Measurements from ENCODE around the gene NCK1.

The NCK1 gene

DNA sequence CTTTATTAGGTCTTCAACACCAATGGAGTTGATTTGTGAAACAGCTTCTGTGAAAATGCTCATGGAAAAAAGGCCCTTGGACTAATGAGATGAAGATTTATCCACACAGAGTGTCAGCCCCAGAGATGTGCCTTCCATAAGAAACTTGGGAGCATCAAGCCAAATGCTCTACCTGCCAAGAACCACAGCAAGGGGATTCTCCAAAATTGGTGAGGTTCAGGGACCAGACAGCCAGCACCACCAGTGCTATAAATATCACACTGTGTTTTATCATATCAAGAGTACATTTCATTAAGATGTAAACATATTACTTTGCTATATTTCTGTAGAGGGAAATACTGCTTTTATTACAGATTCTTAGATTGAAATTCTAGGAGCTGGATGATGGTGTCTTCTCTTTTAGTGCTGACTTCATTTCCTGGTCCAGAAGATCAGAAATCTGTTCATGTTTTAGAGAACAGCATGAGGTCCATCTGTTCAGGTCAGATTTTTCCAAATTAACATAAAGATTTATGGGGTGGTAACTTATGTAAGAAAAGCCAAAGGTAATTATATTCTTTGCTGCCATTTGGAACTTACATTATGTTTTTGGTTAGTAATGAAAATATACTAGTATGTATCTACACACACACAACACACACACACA is 25.4 kb upstream of the NCK1 start:
- Histone ChIP-seq H3K4me3 (ENCODE audit: low read depth, low read length) (no peak overlapping the region), H3K4me1 (ENCODE audit: control insufficient read depth, insufficient read depth, low read length) (peaks cover 16% of the 10 kb centered on the region), H3K27ac (ENCODE audit: low read depth, low read length) (no peak overlapping the region), H3K9me3 (ENCODE audit: control insufficient read depth, insufficient read depth, low read length) (no peaks in the 10 kb centered on the region), H3K27me3 (ENCODE audit: control insufficient read depth, insufficient read depth, low read length) (no peaks in the 10 kb centered on the region), H3K9ac (ENCODE audit: low read depth, low read length) (no peak overlapping the region), H3K36me3 (ENCODE audit: control insufficient read depth, insufficient read depth, low read length) (peaks cover 15% of the 10 kb centered on the region)

GRCh38 chr3:136838641-136839555 is 23.1 kb upstream of the NCK1 start:
- H3K9me3 ChIP-seq (ENCODE audit: control insufficient read depth, insufficient read depth, low read length) = no peaks in the 10 kb centered on the region
- peak overlapping the region; percentile 40 for H3K27ac ChIP-seq (ENCODE audit: low read depth, low read length)
- H3K4me3 ChIP-seq (ENCODE audit: low read depth, low read length) = no peak overlapping the region
- H3K36me3 ChIP-seq (ENCODE audit: control insufficient read depth, insufficient read depth, low read length) = peaks cover 22% of the 10 kb centered on the region
- H3K4me1 ChIP-seq (ENCODE audit: control insufficient read depth, insufficient read depth, low read length) = peaks cover 20% of the 10 kb centered on the region
- no peaks in the 10 kb centered on the region for H3K27me3 ChIP-seq (ENCODE audit: control insufficient read depth, insufficient read depth, low read length)
- H3K9ac ChIP-seq (ENCODE audit: low read depth, low read length) = no peak overlapping the region

- H3K27ac ChIP-seq (ENCODE audit: low read depth, low read length) = peak overlapping the region; percentile 40
- peaks cover 22% of the 10 kb centered on the region for H3K36me3 ChIP-seq (ENCODE audit: control insufficient read depth, insufficient read depth, low read length)
- H3K9me3 ChIP-seq (ENCODE audit: control insufficient read depth, insufficient read depth, low read length) = no peaks in the 10 kb centered on the region
- no peaks in the 10 kb centered on the region for H3K27me3 ChIP-seq (ENCODE audit: control insufficient read depth, insufficient read depth, low read length)
- no peak overlapping the region for H3K9ac ChIP-seq (ENCODE audit: low read depth, low read length)
- H3K4me1 ChIP-seq (ENCODE audit: control insufficient read depth, insufficient read depth, low read length) = peaks cover 20% of the 10 kb centered on the region
- no peak overlapping the region for H3K4me3 ChIP-seq (ENCODE audit: low read depth, low read length)
Measured at GRCh38 chr3:136839556-136839931, 22.5 kb upstream of the NCK1 start.

DNA sequence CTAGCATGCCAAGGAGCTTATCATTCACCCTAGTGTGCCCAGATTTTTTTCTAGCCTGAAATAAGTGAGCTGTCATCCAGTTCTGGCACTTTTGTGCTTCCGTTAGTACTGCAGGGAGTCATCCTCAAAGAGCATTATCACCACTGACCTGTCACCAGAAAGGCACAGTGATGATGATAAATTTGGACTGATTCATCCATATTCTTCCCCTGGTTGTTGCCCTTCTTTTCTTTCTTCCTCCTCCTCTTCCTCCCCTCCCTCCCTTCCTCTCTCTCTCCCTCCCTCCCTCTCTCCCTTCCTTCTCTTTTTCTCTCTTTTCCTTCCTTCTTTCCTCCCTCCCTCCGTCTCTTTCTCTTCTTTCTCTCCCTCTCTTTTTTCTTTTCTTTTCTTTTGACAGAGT is 21.8 kb upstream of the NCK1 start:
- H3K9ac ChIP-seq (ENCODE audit: low read depth, low read length) = no peak overlapping the region
- no peak overlapping the region for H3K27ac ChIP-seq (ENCODE audit: low read depth, low read length)
- no peak overlapping the region for H3K4me3 ChIP-seq (ENCODE audit: low read depth, low read length)
- H3K4me1 ChIP-seq (ENCODE audit: control insufficient read depth, insufficient read depth, low read length) = peaks cover 20% of the 10 kb centered on the region
- peaks cover 26% of the 10 kb centered on the region for H3K36me3 ChIP-seq (ENCODE audit: control insufficient read depth, insufficient read depth, low read length)
- no peaks in the 10 kb centered on the region for H3K27me3 ChIP-seq (ENCODE audit: control insufficient read depth, insufficient read depth, low read length)
- H3K9me3 ChIP-seq (ENCODE audit: control insufficient read depth, insufficient read depth, low read length) = no peaks in the 10 kb centered on the region

DNA sequence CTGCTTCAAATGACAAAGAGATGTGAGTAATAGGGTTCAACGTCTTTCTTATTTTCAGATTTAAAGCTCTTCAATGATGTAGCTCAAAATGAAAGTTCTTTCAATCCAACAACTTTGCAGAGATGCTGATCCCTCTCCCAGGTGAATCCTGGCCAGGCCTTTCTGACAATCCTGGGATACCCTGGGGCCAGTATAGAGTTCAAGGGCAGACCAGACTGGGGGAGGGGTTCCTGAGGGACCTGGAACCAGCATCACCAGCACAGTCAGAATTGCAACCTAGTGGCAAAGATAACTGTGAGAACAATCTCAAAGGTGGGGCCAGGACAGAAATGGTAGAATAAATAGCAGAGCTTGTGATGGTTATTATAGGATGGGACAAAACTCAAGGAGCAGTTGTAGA is 19.7 kb upstream of the NCK1 start:
- H3K36me3 ChIP-seq (ENCODE audit: control insufficient read depth, insufficient read depth, low read length) = peaks cover 30% of the 10 kb centered on the region
- H3K4me3 ChIP-seq (ENCODE audit: low read depth, low read length) = no peak overlapping the region
- H3K9me3 ChIP-seq (ENCODE audit: control insufficient read depth, insufficient read depth, low read length) = no peaks in the 10 kb centered on the region
- peaks cover 20% of the 10 kb centered on the region for H3K4me1 ChIP-seq (ENCODE audit: control insufficient read depth, insufficient read depth, low read length)
- H3K27ac ChIP-seq (ENCODE audit: low read depth, low read length) = no peak overlapping the region
- no peak overlapping the region for H3K9ac ChIP-seq (ENCODE audit: low read depth, low read length)
- H3K27me3 ChIP-seq (ENCODE audit: control insufficient read depth, insufficient read depth, low read length) = no peaks in the 10 kb centered on the region

DNA sequence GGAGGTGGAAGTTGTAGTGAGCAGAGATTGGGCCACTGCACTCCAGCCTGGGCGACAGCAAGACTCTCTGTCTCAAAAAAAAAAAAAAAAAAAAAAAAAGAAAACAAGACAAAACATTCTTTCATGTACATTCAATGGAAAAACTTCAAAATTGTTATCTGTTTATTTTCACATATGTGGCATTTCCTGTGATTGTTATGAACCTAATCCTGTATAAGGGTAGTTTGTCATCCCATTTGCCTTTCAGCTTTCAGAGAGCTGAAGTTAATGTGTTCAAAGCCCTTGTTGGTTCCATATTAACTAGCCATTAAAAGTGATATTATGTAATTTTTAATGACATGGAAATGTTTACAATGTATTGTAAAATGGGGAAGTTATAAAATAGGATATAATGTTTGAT is 17.3 kb upstream of the NCK1 start:
- Histone ChIP-seq H3K4me3 (ENCODE audit: low read depth, low read length) (no peak overlapping the region), H3K27ac (ENCODE audit: low read depth, low read length) (no peak overlapping the region), H3K9ac (ENCODE audit: low read depth, low read length) (no peak overlapping the region), H3K9me3 (ENCODE audit: control insufficient read depth, insufficient read depth, low read length) (no peaks in the 10 kb centered on the region), H3K27me3 (ENCODE audit: control insufficient read depth, insufficient read depth, low read length) (no peaks in the 10 kb centered on the region), H3K4me1 (ENCODE audit: control insufficient read depth, insufficient read depth, low read length) (peaks cover 4% of the 10 kb centered on the region), H3K36me3 (ENCODE audit: control insufficient read depth, insufficient read depth, low read length) (peaks cover 23% of the 10 kb centered on the region; the same call in 1 of the 2 replicates)

DNA sequence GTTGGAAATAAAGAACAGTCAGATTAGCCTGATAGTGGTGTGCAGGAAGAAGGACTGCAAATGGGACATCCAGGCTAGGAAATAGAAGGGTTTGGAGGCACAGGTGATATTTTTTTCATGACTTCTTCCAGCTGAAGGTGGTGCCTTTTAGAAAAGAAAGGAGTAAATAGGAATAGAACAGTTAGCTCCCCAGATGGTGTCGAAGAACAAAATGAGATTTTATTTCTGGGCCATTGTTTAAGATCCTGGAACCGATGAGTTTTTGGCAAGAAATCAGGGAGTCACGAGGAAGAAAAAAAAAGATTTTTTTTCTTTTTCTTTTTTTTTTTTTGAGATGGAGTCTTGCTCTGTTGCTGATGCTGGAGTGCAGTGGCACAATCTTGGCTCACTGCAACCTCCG is 9.8 kb upstream of the NCK1 start:
- no peak overlapping the region for H3K9ac ChIP-seq (ENCODE audit: low read depth, low read length)
- 0 out of 2 replicates have a peak, but pooled peaks cover 2% of the 10 kb centered on the region for H3K4me1 ChIP-seq (ENCODE audit: control insufficient read depth, insufficient read depth, low read length)
- H3K9me3 ChIP-seq (ENCODE audit: control insufficient read depth, insufficient read depth, low read length) = no peaks in the 10 kb centered on the region
- no peak overlapping the region for H3K27ac ChIP-seq (ENCODE audit: low read depth, low read length)
- no peaks in the 10 kb centered on the region for H3K27me3 ChIP-seq (ENCODE audit: control insufficient read depth, insufficient read depth, low read length)
- no peak overlapping the region for H3K4me3 ChIP-seq (ENCODE audit: low read depth, low read length)
- H3K36me3 ChIP-seq (ENCODE audit: control insufficient read depth, insufficient read depth, low read length) = peaks cover 11% of the 10 kb centered on the region

GRCh38 chr3:136856665-136857064 is 5.3 kb upstream of the NCK1 start:
- no peak overlapping the region for H3K4me3 ChIP-seq (ENCODE audit: low read depth, low read length)
- H3K36me3 ChIP-seq (ENCODE audit: control insufficient read depth, insufficient read depth, low read length) = peaks cover 11% of the 10 kb centered on the region
- no peak overlapping the region for H3K9ac ChIP-seq (ENCODE audit: low read depth, low read length)
- H3K27ac ChIP-seq (ENCODE audit: low read depth, low read length) = no peak overlapping the region
- H3K27me3 ChIP-seq (ENCODE audit: control insufficient read depth, insufficient read depth, low read length) = no peaks in the 10 kb centered on the region
- peaks cover 17% of the 10 kb centered on the region for H3K4me1 ChIP-seq (ENCODE audit: control insufficient read depth, insufficient read depth, low read length)
- H3K9me3 ChIP-seq (ENCODE audit: control insufficient read depth, insufficient read depth, low read length) = no peaks in the 10 kb centered on the region

- Histone ChIP-seq H3K9ac (ENCODE audit: low read depth, low read length) (no peak overlapping the region), H3K9me3 (ENCODE audit: control insufficient read depth, insufficient read depth, low read length) (no peaks in the 10 kb centered on the region), H3K27me3 (ENCODE audit: control insufficient read depth, insufficient read depth, low read length) (no peaks in the 10 kb centered on the region), H3K4me1 (ENCODE audit: control insufficient read depth, insufficient read depth, low read length) (peaks cover 17% of the 10 kb centered on the region), H3K27ac (ENCODE audit: low read depth, low read length) (no peak overlapping the region), H3K4me3 (ENCODE audit: low read depth, low read length) (no peak overlapping the region), H3K36me3 (ENCODE audit: control insufficient read depth, insufficient read depth, low read length) (peaks cover 11% of the 10 kb centered on the region)
Measured at GRCh38 chr3:136858381-136858780, 3.6 kb upstream of the NCK1 start.

GRCh38 chr3:136860541-136860940 is 1.5 kb upstream of the NCK1 start:
- Histone ChIP-seq H3K36me3 (ENCODE audit: control insufficient read depth, insufficient read depth, low read length) (0 out of 2 replicates have a peak, but pooled peaks cover 4% of the 10 kb centered on the region), H3K27me3 (ENCODE audit: control insufficient read depth, insufficient read depth, low read length) (no peaks in the 10 kb centered on the region), H3K4me3 (ENCODE audit: low read depth, low read length) (peak overlapping the region; percentile 72), H3K4me1 (ENCODE audit: control insufficient read depth, insufficient read depth, low read length) (peaks cover 18% of the 10 kb centered on the region), H3K27ac (ENCODE audit: low read depth, low read length) (peak overlapping the region; percentile 76), H3K9me3 (ENCODE audit: control insufficient read depth, insufficient read depth, low read length) (no peaks in the 10 kb centered on the region), H3K9ac (ENCODE audit: low read depth, low read length) (no peak overlapping the region)
